ENCODE results near the gene P3H1.

DNA sequence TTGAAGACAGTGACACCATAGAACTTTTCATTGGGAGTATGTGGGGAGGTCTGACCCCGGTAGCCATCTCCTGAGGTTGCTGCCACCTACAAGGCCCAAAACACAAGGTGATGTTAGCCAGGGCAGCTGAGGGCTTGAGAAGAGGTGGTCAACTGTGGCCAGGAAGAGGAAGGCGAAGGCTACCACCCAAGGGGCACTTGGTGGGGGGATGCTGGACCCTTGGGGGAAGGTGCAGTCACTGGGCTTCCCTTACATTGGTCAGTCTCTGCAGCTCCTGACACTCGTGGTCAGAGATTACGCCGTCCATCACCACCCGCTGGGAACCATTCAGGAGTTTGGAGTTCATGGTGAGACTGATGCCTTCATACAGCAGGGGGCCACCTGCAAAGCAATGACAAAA lies 14.5 kb downstream of the P3H1 start:
- TF ChIP-seq, protein P1, sequence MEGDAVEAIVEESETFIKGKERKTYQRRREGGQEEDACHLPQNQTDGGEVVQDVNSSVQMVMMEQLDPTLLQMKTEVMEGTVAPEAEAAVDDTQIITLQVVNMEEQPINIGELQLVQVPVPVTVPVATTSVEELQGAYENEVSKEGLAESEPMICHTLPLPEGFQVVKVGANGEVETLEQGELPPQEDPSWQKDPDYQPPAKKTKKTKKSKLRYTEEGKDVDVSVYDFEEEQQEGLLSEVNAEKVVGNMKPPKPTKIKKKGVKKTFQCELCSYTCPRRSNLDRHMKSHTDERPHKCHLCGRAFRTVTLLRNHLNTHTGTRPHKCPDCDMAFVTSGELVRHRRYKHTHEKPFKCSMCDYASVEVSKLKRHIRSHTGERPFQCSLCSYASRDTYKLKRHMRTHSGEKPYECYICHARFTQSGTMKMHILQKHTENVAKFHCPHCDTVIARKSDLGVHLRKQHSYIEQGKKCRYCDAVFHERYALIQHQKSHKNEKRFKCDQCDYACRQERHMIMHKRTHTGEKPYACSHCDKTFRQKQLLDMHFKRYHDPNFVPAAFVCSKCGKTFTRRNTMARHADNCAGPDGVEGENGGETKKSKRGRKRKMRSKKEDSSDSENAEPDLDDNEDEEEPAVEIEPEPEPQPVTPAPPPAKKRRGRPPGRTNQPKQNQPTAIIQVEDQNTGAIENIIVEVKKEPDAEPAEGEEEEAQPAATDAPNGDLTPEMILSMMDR (conservative IDR thresholded peaks at IDR 0.05), result no peak
- TF ChIP-seq EZH2 (IDR thresholded peaks at IDR 0.05; ENCODE audit: low read depth), result no peak
